ENCODE results near the gene PFKFB2. TPM values are rescaled to one million over a fixed set of nuclear protein-coding genes. Genes with fewer than 3 reads are reported as not detected.

Gene PFKFB2
- total RNA-seq, 1 donor: 14.5 TPM

- Histone ChIP-seq H3K4me3 (ENCODE audit: insufficient read depth, low read length) (no peak overlapping the region), H3K9me3 (ENCODE audit: low read depth, low read length) (no peaks in the 10 kb centered on the region), H2AFZ (ENCODE audit: low read length) (no peak overlapping the region), H3K27me3 (ENCODE audit: insufficient read depth, low read length) (no peaks in the 10 kb centered on the region), H3K27ac (ENCODE audit: low read depth, low read length) (no peak overlapping the region), H3K79me2 (ENCODE audit: insufficient read depth, low read length) (no peaks in the 10 kb centered on the region), H4K20me1 (ENCODE audit: insufficient read depth, low read length) (no peaks in the 10 kb centered on the region), H3K36me3 (ENCODE audit: insufficient read depth, low read length) (no peaks in the 10 kb centered on the region), H3K4me1 (ENCODE audit: insufficient read depth, low read length) (no peaks in the 10 kb centered on the region), H3K4me2 (ENCODE audit: insufficient read depth, low read length) (no peak overlapping the region)
- DNase-seq (ENCODE audit: insufficient read length, low spot score, missing footprints): no peak
- no peak for TF ChIP-seq CTCF (IDR thresholded peaks at IDR 0.05; ENCODE audit: extremely low read depth, low read depth, low read length)
Measured at GRCh38 chr1:207112616-207113296, 59.7 kb downstream of the PFKFB2 start.

- TF ChIP-seq CTCF (IDR thresholded peaks at IDR 0.05; ENCODE audit: extremely low read depth, low read depth, low read length): no peak
- no peak for DNase-seq (ENCODE audit: insufficient read length, low spot score, missing footprints)
- no peak overlapping the region for H2AFZ ChIP-seq (ENCODE audit: low read length)
Measured at GRCh38 chr1:207115269-207115668, 62.2 kb downstream of the PFKFB2 start.

GRCh38 chr1:207124389-207124788, 71.3 kb downstream of the PFKFB2 start:
- no peaks in the 10 kb centered on the region for H4K20me1 ChIP-seq (ENCODE audit: insufficient read depth, low read length)
- H3K79me2 ChIP-seq (ENCODE audit: insufficient read depth, low read length): no peaks in the 10 kb centered on the region
- no peak overlapping the region for H3K4me3 ChIP-seq (ENCODE audit: insufficient read depth, low read length)
- no peaks in the 10 kb centered on the region for H3K36me3 ChIP-seq (ENCODE audit: insufficient read depth, low read length)
- H3K9me3 ChIP-seq (ENCODE audit: low read depth, low read length): no peaks in the 10 kb centered on the region
- H3K4me2 ChIP-seq (ENCODE audit: insufficient read depth, low read length): no peak overlapping the region
- no peak for TF ChIP-seq CTCF (IDR thresholded peaks at IDR 0.05; ENCODE audit: extremely low read depth, low read depth, low read length)
- no peak overlapping the region for H2AFZ ChIP-seq (ENCODE audit: low read length)
- DNase-seq (ENCODE audit: insufficient read length, low spot score, missing footprints): no peak
- H3K4me1 ChIP-seq (ENCODE audit: insufficient read depth, low read length): no peaks in the 10 kb centered on the region
- no peak overlapping the region for H3K27ac ChIP-seq (ENCODE audit: low read depth, low read length)
- no peaks in the 10 kb centered on the region for H3K27me3 ChIP-seq (ENCODE audit: insufficient read depth, low read length)

More at GRCh38 chr1:207115269-207115668, 62.2 kb downstream of the PFKFB2 start:
- Histone ChIP-seq H4K20me1 (ENCODE audit: insufficient read depth, low read length) (no peaks in the 10 kb centered on the region), H3K4me2 (ENCODE audit: insufficient read depth, low read length) (no peak overlapping the region), H3K4me3 (ENCODE audit: insufficient read depth, low read length) (no peak overlapping the region), H3K27ac (ENCODE audit: low read depth, low read length) (no peak overlapping the region), H3K9me3 (ENCODE audit: low read depth, low read length) (no peaks in the 10 kb centered on the region), H3K79me2 (ENCODE audit: insufficient read depth, low read length) (no peaks in the 10 kb centered on the region), H3K4me1 (ENCODE audit: insufficient read depth, low read length) (no peaks in the 10 kb centered on the region), H3K27me3 (ENCODE audit: insufficient read depth, low read length) (no peaks in the 10 kb centered on the region), H3K36me3 (ENCODE audit: insufficient read depth, low read length) (no peaks in the 10 kb centered on the region)

GRCh38 chr1:207128336-207128921, 75.4 kb downstream of the PFKFB2 start:
- H4K20me1 ChIP-seq (ENCODE audit: insufficient read depth, low read length): no peaks in the 10 kb centered on the region
- no peaks in the 10 kb centered on the region for H3K4me1 ChIP-seq (ENCODE audit: insufficient read depth, low read length)
- no peak overlapping the region for H3K4me3 ChIP-seq (ENCODE audit: insufficient read depth, low read length)
- no peaks in the 10 kb centered on the region for H3K9me3 ChIP-seq (ENCODE audit: low read depth, low read length)
- DNase-seq (ENCODE audit: insufficient read length, low spot score, missing footprints): no peak
- no peaks in the 10 kb centered on the region for H3K27me3 ChIP-seq (ENCODE audit: insufficient read depth, low read length)
- no peaks in the 10 kb centered on the region for H3K36me3 ChIP-seq (ENCODE audit: insufficient read depth, low read length)
- no peak overlapping the region for H3K4me2 ChIP-seq (ENCODE audit: insufficient read depth, low read length)
- no peak overlapping the region for H3K27ac ChIP-seq (ENCODE audit: low read depth, low read length)
- no peak overlapping the region for H2AFZ ChIP-seq (ENCODE audit: low read length)
- H3K79me2 ChIP-seq (ENCODE audit: insufficient read depth, low read length): no peaks in the 10 kb centered on the region
- no peak for TF ChIP-seq CTCF (IDR thresholded peaks at IDR 0.05; ENCODE audit: extremely low read depth, low read depth, low read length)
